HEK293T (cell line): Measurements from ENCODE around the gene SHOX.

Experiments used
- ARNT ChIP-seq: fragments of 450-650 bp; IDR thresholded peaks from 2 replicates; pipeline ENCODE4 v1.6.1; 2017; ENCODE audit warnings: mild to moderate bottlenecking
- BHLHE40 ChIP-seq: fragments of 450-650 bp; IDR thresholded peaks from 2 replicates; pipeline ENCODE4 v1.6.1; 2016; ENCODE audit warnings: mild to moderate bottlenecking, moderate library complexity, borderline replicate concordance
- CTBP1 ChIP-seq: fragments of 450-650 bp; IDR thresholded peaks from 2 replicates; pipeline ENCODE4 v1.6.1; 2016; ENCODE audit warnings: borderline replicate concordance
- FOXK2 ChIP-seq: fragments of 450-650 bp; IDR thresholded peaks from 2 replicates; pipeline ENCODE4 v1.6.1; 2016; ENCODE audit warnings: mild to moderate bottlenecking
- LEF1 ChIP-seq: fragments of 450-650 bp; IDR thresholded peaks from 2 replicates; pipeline ENCODE4 v1.6.1; 2017; ENCODE audit warnings: mild to moderate bottlenecking, borderline replicate concordance
- NFRKB ChIP-seq: fragments of 450-650 bp; IDR thresholded peaks from 2 replicates; pipeline ENCODE4 v1.6.1; 2016; ENCODE audit warnings: mild to moderate bottlenecking, moderate library complexity
- SP1 ChIP-seq: fragments of 450-650 bp; IDR thresholded peaks from 2 replicates; pipeline ENCODE4 v1.6.1; 2017
- SUZ12 ChIP-seq: fragments of 450-650 bp; IDR thresholded peaks from 2 replicates; pipeline ENCODE4 v1.6.1; 2016; ENCODE audit warnings: mild to moderate bottlenecking
- TARDBP ChIP-seq: fragments of 450-650 bp; IDR thresholded peaks from 2 replicates; pipeline ENCODE4 v1.6.1; 2016
- ZNF384 ChIP-seq: fragments of 450-650 bp; IDR thresholded peaks from 2 replicates; pipeline ENCODE4 v1.6.1; 2016

DNA sequence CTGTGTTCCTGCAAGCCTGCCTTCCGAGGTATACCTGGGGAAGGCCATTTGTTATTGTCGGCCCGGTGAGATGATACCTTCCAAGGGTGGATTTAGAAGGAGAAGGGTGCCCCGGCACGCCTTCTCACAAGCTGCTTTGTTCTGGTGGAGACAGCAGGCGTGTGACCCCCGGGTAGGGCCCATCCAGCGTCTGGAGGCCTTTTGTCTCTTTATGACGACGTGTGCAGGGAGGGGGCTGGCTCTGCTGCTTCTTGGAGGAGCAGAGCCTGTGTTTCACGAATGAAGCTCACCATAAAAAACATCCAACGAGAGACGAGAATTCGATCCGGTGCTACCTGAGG lies 45.3 kb downstream of the SHOX start:
- no peak for TF ChIP-seq TARDBP
- TF ChIP-seq FOXK2 = no peak
- no peak for TF ChIP-seq ZNF384
- TF ChIP-seq SP1 = no peak
- no peak for TF ChIP-seq LEF1
- no peak for TF ChIP-seq NFRKB
- no peak for TF ChIP-seq SUZ12
- no peak for TF ChIP-seq BHLHE40
- TF ChIP-seq ARNT = no peak
- no peak for TF ChIP-seq CTBP1
